Upper lobe of left lung (tissue), 6 donors: Measurements from ENCODE around the gene ZNF688. TPM values are rescaled to one million over a fixed set of nuclear protein-coding genes. Genes with fewer than 3 reads are reported as not detected.

ENCODE experiments used
- ATAC-seq, 2 donors: fragments of 200-7000 bp; cut with Tn5 transposase; one replicate each; pipeline ENCODE4 v1.9.1; 2022; ENCODE audit warnings: mild to moderate bottlenecking in 2 of 2, moderate library complexity in 2 of 2; ENCODE audit not compliant: low FRiP score in 2 of 2
- DNase-seq, 2 donors: peaks; one replicate each; pipeline ENCODE4 v3.0.0-alpha.2; 2019 to 2020
- H3K27ac ChIP-seq, 4 donors: fragments of 200-600 bp; sonication (generic); one replicate each; pipeline ENCODE4 v1.5.1; 2016 to 2019
- H3K27me3 ChIP-seq, 4 donors: fragments of 200-600 bp; sonication (generic); one replicate each; pipeline ENCODE4 v1.5.1; 2017 to 2019
- H3K36me3 ChIP-seq, 4 donors: fragments of 200-600 bp; sonication (generic); one replicate each; pipeline ENCODE4 v1.5.1; 2016 to 2019
- H3K4me1 ChIP-seq, 4 donors: fragments of 200-600 bp; sonication (generic); one replicate each; pipeline ENCODE4 v1.5.1; 2018 to 2019
- H3K4me3 ChIP-seq, 4 donors: fragments of 200-600 bp; sonication (generic); one replicate each; pipeline ENCODE4 v1.5.1; 2017 to 2019; ENCODE audit warnings: mild to moderate bottlenecking in 2 of 4, moderate library complexity in 1 of 4
- H3K9me3 ChIP-seq, 4 donors: fragments of 200-600 bp; sonication (generic); one replicate each; pipeline ENCODE4 v1.5.1; 2018 to 2019
- CTCF ChIP-seq, 6 experiments: fragments of 450-650 bp in 4 of 6; fragments of 200-600 bp in 2 of 6; sonication (generic) in 2 of 6; IDR thresholded peaks; one replicate each; pipeline ENCODE4 v1.5.1; 2016 to 2019; ENCODE audit warnings: antibody characterized with exemption in 6 of 6
- EP300 ChIP-seq, 4 donors: sonication (generic); formaldehyde crosslinking; IDR thresholded peaks; one replicate each; pipeline ENCODE4 v1.5.1; 2017; ENCODE audit warnings: antibody characterized with exemption in 4 of 4, control low read depth in 2 of 4
- POLR2A ChIP-seq, 4 donors: fragments of 450-650 bp; IDR thresholded peaks; one replicate each; pipeline ENCODE4 v1.5.1; 2016 to 2017; ENCODE audit warnings: antibody characterized with exemption in 4 of 4, mild to moderate bottlenecking in 2 of 4
- POLR2AphosphoS5 ChIP-seq, 2 donors: sonication (generic); formaldehyde crosslinking; IDR thresholded peaks; one replicate each; pipeline ENCODE4 v1.5.1; 2017; ENCODE audit warnings: antibody characterized with exemption in 2 of 2
- WGBS, 2 donors: methylation state at CpG; one replicate each; pipeline ENCODE4 v1.1.5; 2017 to 2018; 5-methylcytosine and 5-hydroxymethylcytosine counted together
- total RNA-seq, 6 donors: library from RNA; depleted of rRNA in 4 of 6; stranded (reverse); fragments of >200 nt in 4 of 6; gene quantifications; one replicate each; pipeline versions ENCODE4 v1.1.0 to v1.2.1, GENCODE V29; 2016 to 2021
- donor health status: DM: no; HTN: no; CAD: no; lungs with moderate emphysema.
- donor health status: DM: no; HTN: yes; CAD: no; lungs with severe emphysema.

The ZNF688 gene
- total RNA-seq, 6 donors from 2014 or later = 15.0 to 34.6 (median 18.8) TPM

GRCh38 chr16:30555315-30556124 lies 16.0 kb downstream of the ZNF688 start:
- H3K4me1 ChIP-seq = peaks cover 17 to 52% (median 26%) of the 10 kb centered on the region in 4 donors
- WGBS, 2 donors = 95 to 96% methylated on average over 21 to 47 of the region's 69 CpGs
- DNase-seq (peak in 1 of 2 donors; percentile 85), ATAC-seq (no peak)
- peaks cover 2 to 29% (median 26%) of the 10 kb centered on the region in 4 donors for H3K36me3 ChIP-seq
- H3K27ac ChIP-seq = no peak overlapping the region
- no peaks in the 10 kb centered on the region for H3K27me3 ChIP-seq
- TF ChIP-seq EP300 (IDR thresholded peaks at IDR 0.05) = no peak
- no peak for TF ChIP-seq POLR2AphosphoS5 (IDR thresholded peaks at IDR 0.05)
- no peak for TF ChIP-seq POLR2A (IDR thresholded peaks at IDR 0.05)
- H3K4me3 ChIP-seq = no peak overlapping the region
- no peaks in the 10 kb centered on the region for H3K9me3 ChIP-seq

- no peak overlapping the region for H3K4me3 ChIP-seq
- no peaks in the 10 kb centered on the region for H3K27me3 ChIP-seq
- no peak for TF ChIP-seq POLR2AphosphoS5 (IDR thresholded peaks at IDR 0.05)
These were observed 16.8 kb downstream of the ZNF688 start for GRCh38 chr16:30554557-30555314.

DNA sequence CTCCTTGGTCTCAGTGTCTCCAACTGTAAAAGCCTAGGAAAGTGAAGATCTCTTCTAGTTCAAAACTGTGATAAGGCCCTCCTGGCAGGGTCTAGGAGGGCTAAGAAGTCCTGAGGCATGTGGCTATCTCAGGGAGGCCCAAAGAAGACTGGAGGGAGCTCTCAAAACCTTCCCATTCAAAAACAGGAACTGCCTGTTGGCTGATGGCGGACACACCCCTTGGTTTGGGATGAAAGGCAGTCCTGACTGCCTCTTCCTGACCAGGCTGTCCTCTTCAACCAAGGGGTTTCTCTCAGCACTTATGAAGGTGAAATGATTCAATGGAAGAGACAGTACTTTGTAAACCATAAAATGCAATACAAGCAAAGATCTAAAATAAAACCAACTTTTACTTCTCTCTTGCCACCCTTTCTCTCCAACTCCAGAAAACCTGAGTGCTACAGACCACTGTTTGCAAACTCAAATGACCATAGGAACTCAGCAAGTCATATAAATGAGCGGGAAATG lies 18.1 kb downstream of the ZNF688 start:
- Histone ChIP-seq H3K27ac (peak overlapping the region in 2 of 4 donors; percentile 21 to 46), H3K4me3 (no peak overlapping the region), H3K27me3 (no peaks in the 10 kb centered on the region), H3K9me3 (no peaks in the 10 kb centered on the region), H3K4me1 (peaks cover 14 to 40% (median 22%) of the 10 kb centered on the region in 4 donors), H3K36me3 (peaks cover 2 to 29% (median 26%) of the 10 kb centered on the region in 4 donors)
- 81 to 89% methylated on average over 2 of the region's 2 CpGs for WGBS, 2 donors
- TF ChIP-seq POLR2AphosphoS5 (IDR thresholded peaks at IDR 0.05) = no peak
- TF ChIP-seq POLR2A (IDR thresholded peaks at IDR 0.05) = no peak
- TF ChIP-seq EP300 (IDR thresholded peaks at IDR 0.05) = no peak
- TF ChIP-seq CTCF (IDR thresholded peaks at IDR 0.05) = no peak
- ATAC-seq (no peak), DNase-seq (no peak)

More at GRCh38 chr16:30554557-30555314, 16.8 kb downstream of the ZNF688 start:
- DNase-seq (no peak), ATAC-seq (no peak)
- H3K4me1 ChIP-seq = peaks cover 17 to 50% (median 26%) of the 10 kb centered on the region in 4 donors
- H3K36me3 ChIP-seq = peaks cover 2 to 29% (median 26%) of the 10 kb centered on the region in 4 donors
- H3K9me3 ChIP-seq = no peaks in the 10 kb centered on the region
- WGBS, 2 donors = 94 to 98% methylated on average over 2 to 18 of the region's 18 CpGs
- no peak overlapping the region for H3K27ac ChIP-seq

- WGBS, 2 donors = 91 to 94% methylated on average over 4 of the region's 4 CpGs
- no peak for TF ChIP-seq EP300 (IDR thresholded peaks at IDR 0.05)
- TF ChIP-seq POLR2A (IDR thresholded peaks at IDR 0.05) = no peak
- no peak for TF ChIP-seq CTCF (IDR thresholded peaks at IDR 0.05)
- no peak for TF ChIP-seq POLR2AphosphoS5 (IDR thresholded peaks at IDR 0.05)
- no peak for DNase-seq
- ATAC-seq = no peak
- H3K4me3 ChIP-seq = no peak overlapping the region
- H3K27ac ChIP-seq = peak overlapping the region in 2 of 4 donors; percentile 21 to 46
- H3K9me3 ChIP-seq = no peaks in the 10 kb centered on the region
- peaks cover 2 to 29% (median 26%) of the 10 kb centered on the region in 4 donors for H3K36me3 ChIP-seq
- peaks cover 14 to 40% (median 22%) of the 10 kb centered on the region in 4 donors for H3K4me1 ChIP-seq
- no peaks in the 10 kb centered on the region for H3K27me3 ChIP-seq
These were observed 18.6 kb downstream of the ZNF688 start for GRCh38 chr16:30552956-30553355.

DNA sequence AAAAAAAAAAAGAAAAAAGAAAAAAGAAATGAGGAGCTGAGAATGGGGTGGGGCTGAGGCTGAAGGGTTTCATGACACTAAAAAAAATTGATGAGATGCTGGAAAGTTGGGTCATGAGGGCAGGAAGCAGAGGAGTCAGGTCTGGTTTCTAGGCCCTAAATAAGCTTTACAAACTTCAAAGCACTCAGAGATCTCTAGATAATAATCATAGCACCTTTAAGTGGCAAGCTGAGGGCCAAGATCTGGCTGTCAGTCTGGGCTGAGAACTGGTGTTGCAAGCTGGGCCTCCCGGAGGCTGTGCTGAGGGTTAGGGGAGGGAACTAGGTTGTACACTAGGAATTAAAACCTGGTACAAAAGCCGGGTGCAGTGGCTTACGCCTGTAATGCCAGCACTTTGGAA lies 19.7 kb downstream of the ZNF688 start:
- Histone ChIP-seq H3K4me1 (peaks cover 7 to 29% (median 15%) of the 10 kb centered on the region in 4 donors), H3K36me3 (peaks cover 2 to 29% (median 26%) of the 10 kb centered on the region in 4 donors), H3K27me3 (no peaks in the 10 kb centered on the region), H3K4me3 (no peak overlapping the region), H3K27ac (peak overlapping the region in 2 of 4 donors; percentile 9 to 48), H3K9me3 (no peaks in the 10 kb centered on the region)
- DNase-seq (peak in 1 of 2 donors; percentile 81), ATAC-seq (peak in 1 of 2 donors; percentile 75)
- 59 to 60% methylated on average over 3 of the region's 3 CpGs for WGBS, 2 donors
- TF ChIP-seq CTCF (IDR thresholded peaks at IDR 0.05) = no peak
- no peak for TF ChIP-seq EP300 (IDR thresholded peaks at IDR 0.05)
- TF ChIP-seq POLR2A (IDR thresholded peaks at IDR 0.05) = no peak
- TF ChIP-seq POLR2AphosphoS5 (IDR thresholded peaks at IDR 0.05) = no peak
